Activated CD4-positive, alpha-beta T cell treated with anti-CD3 and anti-CD28 coated beads, Interleukin-2, amount 10 ng/mL, durations not matched to agents 24 days and 14 days (primary cell): ENCODE measurements around the gene MAP4K4. TPM values are rescaled to one million over a fixed set of nuclear protein-coding genes. Genes with fewer than 3 reads are reported as not detected.

Experiments
- DNase-seq: peaks from one replicate; pipeline ENCODE4 v3.0.0; 2022
- H3K27ac Mint-ChIP-seq: one replicate; pipeline ENCODE4 v1.8.0; 2022; ENCODE audit warnings: mild to moderate bottlenecking, mixed read lengths
- H3K27me3 Mint-ChIP-seq: one replicate; pipeline ENCODE4 v1.8.0; 2022; ENCODE audit warnings: mixed read lengths
- H3K36me3 Mint-ChIP-seq: one replicate; pipeline ENCODE4 v1.8.0; 2022; ENCODE audit warnings: low read depth, mild to moderate bottlenecking, mixed read lengths
- H3K4me1 Mint-ChIP-seq: one replicate; pipeline ENCODE4 v1.8.0; 2021; ENCODE audit warnings: mixed read lengths
- H3K4me3 Mint-ChIP-seq: one replicate; pipeline ENCODE4 v1.8.0; 2022; ENCODE audit warnings: mild to moderate bottlenecking, moderate library complexity, mixed read lengths
- H3K9me3 Mint-ChIP-seq: one replicate; pipeline ENCODE4 v1.8.0; 2021; ENCODE audit warnings: mixed read lengths
- intact Hi-C: fragments of 100-400 bp; cut with micrococcal nuclease; formaldehyde crosslinking; loops from one replicate; pipeline ENCODE4 v1.15.1; 2023
- total RNA-seq: library from RNA; stranded (reverse); gene quantifications from 2 replicates; pipeline ENCODE4 v1.2.3, GENCODE V29; 2022

Gene MAP4K4
- total RNA-seq, 1 donor from 2014 or later, result 42.6 TPM

- Mint-ChIP-seq H3K9me3 (no peaks in the 10 kb centered on the region), H3K27me3 (no peaks in the 10 kb centered on the region), H3K27ac (no peak overlapping the region), H3K4me3 (no peak overlapping the region), H3K36me3 (peaks cover 4% of the 10 kb centered on the region), H3K4me1 (peaks cover 76% of the 10 kb centered on the region)
- no peak for DNase-seq
- intact Hi-C loops, result no loop called here
Observed at GRCh38 chr2:101733257-101733993, 35.9 kb downstream of the MAP4K4 start.

GRCh38 chr2:101734505-101735165, 37.1 kb downstream of the MAP4K4 start:
- H3K27ac Mint-ChIP-seq, result no peak overlapping the region
- H3K4me1 Mint-ChIP-seq, result peaks cover 69% of the 10 kb centered on the region
- H3K36me3 Mint-ChIP-seq, result peaks cover 5% of the 10 kb centered on the region
- DNase-seq, result no peak
- H3K4me3 Mint-ChIP-seq, result no peak overlapping the region
- intact Hi-C loops, result loop anchor here (5.0 kb wide), 2 partner anchors 37 to 82 kb away; partner anchors contain the start of gene MAP4K4
- no peaks in the 10 kb centered on the region for H3K9me3 Mint-ChIP-seq
- H3K27me3 Mint-ChIP-seq, result no peaks in the 10 kb centered on the region

DNA sequence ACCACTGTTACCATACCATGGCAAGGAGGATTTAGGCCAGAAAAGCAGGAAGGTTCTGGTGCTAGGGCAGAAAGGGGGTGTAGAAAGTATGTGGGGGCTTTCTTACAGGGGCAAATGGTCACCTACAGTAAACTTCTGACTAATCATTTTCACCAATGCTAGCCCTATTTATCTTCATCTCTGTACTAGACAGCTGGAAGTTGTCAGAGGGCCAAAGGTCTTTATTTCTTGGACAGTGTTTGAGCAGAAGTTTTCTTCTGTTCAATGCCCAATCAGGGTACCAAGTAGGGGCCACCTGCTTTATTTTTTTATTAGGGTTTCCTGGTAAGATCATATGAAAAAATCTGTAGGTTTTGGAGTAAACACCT, 37.6 kb downstream of the MAP4K4 start:
- H3K36me3 Mint-ChIP-seq, result peaks cover 4% of the 10 kb centered on the region
- no peaks in the 10 kb centered on the region for H3K27me3 Mint-ChIP-seq
- H3K4me3 Mint-ChIP-seq, result no peak overlapping the region
- DNase-seq, result no peak
- peaks cover 66% of the 10 kb centered on the region for H3K4me1 Mint-ChIP-seq
- H3K9me3 Mint-ChIP-seq, result no peaks in the 10 kb centered on the region
- H3K27ac Mint-ChIP-seq, result no peak overlapping the region
- intact Hi-C loops, result loop anchor here (5.0 kb wide), 2 partner anchors 38 to 83 kb away; partner anchors contain the start of gene MAP4K4

- no peak overlapping the region for H3K4me3 Mint-ChIP-seq
- peaks cover 61% of the 10 kb centered on the region for H3K4me1 Mint-ChIP-seq
- H3K27ac Mint-ChIP-seq, result no peak overlapping the region
- H3K27me3 Mint-ChIP-seq, result no peaks in the 10 kb centered on the region
- intact Hi-C loops, result loop anchor here (2.0 to 5.0 kb wide), 3 partner anchors 39 to 317 kb away; partner anchors contain the start of gene MAP4K4
- peaks cover 3% of the 10 kb centered on the region for H3K36me3 Mint-ChIP-seq
- H3K9me3 Mint-ChIP-seq, result no peaks in the 10 kb centered on the region
- no peak for DNase-seq
Observed at GRCh38 chr2:101736233-101736632, 38.7 kb downstream of the MAP4K4 start.

- no peaks in the 10 kb centered on the region for H3K9me3 Mint-ChIP-seq
Observed at GRCh38 chr2:101736861-101737291, 39.4 kb downstream of the MAP4K4 start.

GRCh38 chr2:101737478-101738255, 40.2 kb downstream of the MAP4K4 start:
- DNase-seq, result no peak
- Mint-ChIP-seq H3K9me3 (no peaks in the 10 kb centered on the region), H3K4me3 (no peak overlapping the region), H3K4me1 (peaks cover 64% of the 10 kb centered on the region), H3K36me3 (peaks cover 3% of the 10 kb centered on the region), H3K27ac (peak overlapping the region; percentile 25), H3K27me3 (no peaks in the 10 kb centered on the region)
- intact Hi-C loops, result loop anchor here (1.0 to 5.0 kb wide), 5 partner anchors 18 to 319 kb away; partner anchors contain the start of gene MAP4K4

More at GRCh38 chr2:101736861-101737291, 39.4 kb downstream of the MAP4K4 start:
- DNase-seq, result no peak
- Mint-ChIP-seq H3K27ac (peak overlapping the region; percentile 65), H3K36me3 (peaks cover 3% of the 10 kb centered on the region), H3K4me1 (peaks cover 63% of the 10 kb centered on the region), H3K4me3 (no peak overlapping the region), H3K27me3 (no peaks in the 10 kb centered on the region)
- intact Hi-C loops, result loop anchor here (1.0 to 5.0 kb wide), 5 partner anchors 18 to 318 kb away; partner anchors contain the start of gene MAP4K4

DNA sequence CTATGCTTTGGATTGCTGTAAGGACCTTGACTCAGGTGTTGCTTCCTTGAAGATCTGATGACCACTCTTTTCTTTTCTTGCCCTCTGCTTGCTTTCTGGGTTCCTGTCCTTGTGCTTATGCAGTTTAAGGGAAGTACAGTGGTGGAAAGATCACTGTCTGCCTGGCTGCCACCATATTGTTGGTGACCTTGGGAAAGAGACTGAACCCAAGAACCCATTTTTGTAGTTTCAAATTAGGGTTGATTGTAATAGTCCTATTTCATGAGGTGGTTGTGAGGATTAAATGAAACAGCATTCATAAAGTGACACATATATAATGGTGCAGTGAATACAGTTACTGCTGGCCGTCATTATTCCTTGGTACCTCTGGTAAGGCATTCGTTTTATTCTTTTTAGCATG, 41.1 kb downstream of the MAP4K4 start:
- Mint-ChIP-seq H3K27ac (no peak overlapping the region), H3K27me3 (no peaks in the 10 kb centered on the region), H3K36me3 (peaks cover 3% of the 10 kb centered on the region), H3K9me3 (no peaks in the 10 kb centered on the region), H3K4me1 (peaks cover 62% of the 10 kb centered on the region), H3K4me3 (no peak overlapping the region)
- intact Hi-C loops, result loop anchor here (5.0 kb wide), 2 partner anchors 41 to 86 kb away; partner anchors contain the start of gene MAP4K4
- DNase-seq, result no peak

DNA sequence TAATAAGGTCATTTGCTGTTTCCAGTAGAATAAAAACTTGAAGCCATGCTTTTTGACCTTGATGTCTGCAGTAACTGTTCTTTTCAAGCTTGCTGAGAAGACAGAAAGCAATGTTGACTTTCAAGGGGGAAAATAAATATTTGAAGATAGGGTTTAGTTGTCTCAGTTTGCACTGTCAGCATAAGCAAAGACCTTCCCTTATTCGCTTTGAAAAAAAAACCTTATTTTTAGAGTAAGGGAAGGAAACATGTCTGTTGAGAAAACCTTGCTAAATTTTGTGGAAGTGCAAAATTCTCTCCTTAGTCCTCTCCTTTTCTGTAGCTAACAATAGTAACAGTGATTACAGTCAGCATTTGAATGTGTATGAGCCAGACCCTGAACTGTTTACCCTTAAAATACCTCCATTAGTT, 43.1 kb downstream of the MAP4K4 start:
- Mint-ChIP-seq H3K4me1 (peaks cover 61% of the 10 kb centered on the region), H3K4me3 (no peak overlapping the region), H3K36me3 (peaks cover 2% of the 10 kb centered on the region), H3K27ac (no peak overlapping the region), H3K9me3 (no peaks in the 10 kb centered on the region), H3K27me3 (no peaks in the 10 kb centered on the region)
- intact Hi-C loops, result no loop called here
- DNase-seq, result no peak

DNA sequence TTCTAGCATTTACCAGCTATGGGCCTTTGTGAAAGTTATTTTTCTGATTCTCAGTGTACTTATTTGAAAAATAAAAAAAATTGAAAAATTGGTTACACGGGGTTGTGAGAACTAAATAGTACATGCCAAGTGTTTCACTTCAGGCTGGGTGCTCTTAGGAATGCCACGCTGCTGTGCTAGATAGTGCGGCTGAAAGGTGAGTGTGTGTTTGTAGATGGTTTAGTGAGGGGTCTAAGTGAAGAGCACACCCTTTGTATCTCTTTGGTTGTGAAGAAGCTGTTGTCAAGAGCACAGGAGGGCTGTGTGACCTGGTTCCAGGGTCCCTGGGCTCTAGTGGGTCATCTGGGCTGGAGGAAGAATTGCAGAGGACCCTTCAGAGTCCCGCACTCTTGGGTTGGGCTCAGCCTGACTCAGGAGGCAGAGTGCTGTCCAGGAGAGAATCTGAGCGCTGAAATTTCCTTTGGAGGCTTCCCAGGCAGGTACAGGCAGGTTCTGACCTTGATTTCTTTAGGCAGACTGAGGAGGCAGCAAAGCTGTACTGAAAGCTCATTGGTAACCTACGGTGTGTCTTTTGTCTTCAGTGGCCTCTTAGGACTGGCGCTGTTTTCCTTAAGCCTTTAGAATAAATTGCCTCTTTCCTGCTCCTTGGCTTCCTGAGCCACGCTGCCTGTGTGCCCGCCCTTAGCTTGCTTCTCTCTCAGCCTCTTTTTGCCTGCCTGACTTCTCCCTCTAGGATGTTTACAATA, 44.4 kb downstream of the MAP4K4 start:
- Mint-ChIP-seq H3K4me1 (peaks cover 59% of the 10 kb centered on the region), H3K27me3 (no peaks in the 10 kb centered on the region), H3K27ac (peak overlapping the region; percentile 21), H3K9me3 (no peaks in the 10 kb centered on the region), H3K36me3 (peaks cover 2% of the 10 kb centered on the region), H3K4me3 (no peak overlapping the region)
- DNase-seq, result no peak
- intact Hi-C loops, result no loop called here

GRCh38 chr2:101742547-101742946, 45.0 kb downstream of the MAP4K4 start:
- Mint-ChIP-seq H3K27ac (peak overlapping the region; percentile 21), H3K4me1 (peaks cover 54% of the 10 kb centered on the region), H3K27me3 (no peaks in the 10 kb centered on the region), H3K4me3 (no peak overlapping the region), H3K36me3 (peaks cover 2% of the 10 kb centered on the region), H3K9me3 (no peaks in the 10 kb centered on the region)
- intact Hi-C loops, result no loop called here
- no peak for DNase-seq

DNA sequence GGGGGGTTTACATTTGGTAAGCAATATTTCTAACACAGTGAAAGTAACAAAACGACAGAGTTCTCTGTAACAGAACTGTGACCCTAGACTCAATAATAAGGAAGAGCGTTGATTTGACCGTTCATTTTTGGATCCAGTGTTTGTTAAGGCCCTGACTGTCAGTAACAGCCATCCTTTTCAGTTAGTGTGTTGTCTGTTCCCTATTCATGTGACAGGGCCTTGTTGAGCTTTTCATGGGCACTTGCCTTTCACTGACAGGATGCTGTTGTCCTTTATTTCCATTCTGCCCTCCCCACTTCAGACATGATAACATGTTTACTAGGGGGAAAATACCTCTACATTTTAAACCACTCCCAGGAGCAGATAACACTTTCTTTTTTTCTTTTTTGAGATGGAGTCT, 45.8 kb downstream of the MAP4K4 start:
- DNase-seq, result no peak
- no peaks in the 10 kb centered on the region for H3K9me3 Mint-ChIP-seq
- H3K27ac Mint-ChIP-seq, result peak overlapping the region; percentile 69
- intact Hi-C loops, result no loop called here
- H3K36me3 Mint-ChIP-seq, result peaks cover 2% of the 10 kb centered on the region
- H3K27me3 Mint-ChIP-seq, result no peaks in the 10 kb centered on the region
- peaks cover 51% of the 10 kb centered on the region for H3K4me1 Mint-ChIP-seq
- no peak overlapping the region for H3K4me3 Mint-ChIP-seq

- Mint-ChIP-seq H3K36me3 (peaks cover 3% of the 10 kb centered on the region), H3K9me3 (no peaks in the 10 kb centered on the region), H3K4me1 (peaks cover 45% of the 10 kb centered on the region), H3K27ac (peak overlapping the region; percentile 16), H3K4me3 (no peak overlapping the region), H3K27me3 (no peaks in the 10 kb centered on the region)
- intact Hi-C loops, result no loop called here
- no peak for DNase-seq
Observed at GRCh38 chr2:101744832-101745231, 47.3 kb downstream of the MAP4K4 start.
